HepG2 (cell line): ENCODE results near the gene RTCA. TPM values are rescaled to one million over a fixed set of nuclear protein-coding genes. Genes with fewer than 3 reads are reported as not detected.

Experiments
- ATAC-seq: fragments of 200-7000 bp; cut with Tn5 transposase; 3 replicates; pipeline ENCODE4 v1.9.1; 2020; ENCODE audit warnings: mild to moderate bottlenecking, moderate library complexity
- BruUV-seq: library from RNA; stranded (reverse); fragments of 400-500 nt; replicated peaks from 2 replicates; lab custom pipeline; 2021; lab: Mats Ljungman, UMichigan
- CTCF ChIA-PET: fragments of 300-600 bp; formaldehyde crosslinking; extraction: SDS; loops from one replicate; lab custom pipeline; 2021; ENCODE audit warnings: low total read pairs, inconsistent platforms, low intra/inter-chr PET ratio; lab: Yijun Ruan, JAX
- POLR2A ChIA-PET: fragments of 350-600 bp; sonication (Branson Sonifier 250); formaldehyde crosslinking; loops from one replicate; lab custom pipeline; 2020; ENCODE audit warnings: antibody characterized with exemption, inconsistent platforms; lab: Yijun Ruan, JAX
- DNase-seq: peaks from one replicate; pipeline ENCODE4 v3.0.0-alpha.2; 2015; ENCODE audit warnings: low spot score
- FAIRE-seq: peaks from 3 replicates; lab custom pipeline; 2011; peaks lifted over from hg19 to GRCh38; lab: Jason Lieb, UNC
- H2AFZ ChIP-seq: one replicate; pipeline ENCODE4 v1.6.1; 2011; ENCODE audit warnings: low read length, inconsistent platforms
- H3K27ac ChIP-seq: fragments of 300-600 bp; 3 replicates; pipeline ENCODE4 v1.8.0; 2011; ENCODE audit warnings: mixed run types, mild to moderate bottlenecking, mixed read lengths, low read length, inconsistent platforms; ENCODE audit not compliant: insufficient read depth; ENCODE audit errors: extremely low read length
- H3K27me3 ChIP-seq, 2 experiments: fragments of 200-600 bp in 1 of 2; 2 replicates in 1 of 2; 3 replicates in 1 of 2; pipeline versions ENCODE4 v1.6.0 to v1.8.0; 2011; ENCODE audit warnings: low read length in 2 of 2, mild to moderate bottlenecking in 2 of 2, moderate library complexity in 2 of 2, inconsistent platforms in 1 of 2; ENCODE audit not compliant: insufficient read depth in 2 of 2, control insufficient read depth in 1 of 2
- H3K36me3 ChIP-seq, 2 experiments: fragments of 200-600 bp in 1 of 2; replicated peaks in 1 of 2; 2 replicates in 1 of 2; 3 replicates in 1 of 2; pipeline versions ENCODE4 v1.5.1 to v1.8.0; 2011; ENCODE audit warnings: low read length in 2 of 2, inconsistent platforms in 1 of 2; ENCODE audit not compliant: insufficient read depth in 2 of 2, control insufficient read depth in 1 of 2
- H3K4me1 ChIP-seq: 2 replicates; pipeline ENCODE4 v1.5.1; 2012; ENCODE audit warnings: low read length, inconsistent platforms; ENCODE audit not compliant: insufficient read depth
- H3K4me2 ChIP-seq: 2 replicates; pipeline ENCODE4 v1.6.0; 2011; ENCODE audit warnings: low read depth, low read length, inconsistent platforms
- H3K4me3 ChIP-seq, 3 experiments: fragments of 200-600 bp in 1 of 3; sonication (generic), shearing (Covaris generic) in 1 of 3; replicated peaks in 1 of 3; 2 replicates each; pipeline ENCODE4 v1.5.1; 2011 to 2016; ENCODE audit warnings: low read length in 3 of 3, inconsistent platforms in 2 of 3, low read depth in 2 of 3, mild to moderate bottlenecking in 2 of 3, control low read depth in 1 of 3, mixed read lengths in 1 of 3; ENCODE audit not compliant: insufficient read depth in 1 of 3
- H3K79me2 ChIP-seq: one replicate; pipeline ENCODE4 v1.6.1; 2011; ENCODE audit warnings: low read length, inconsistent platforms; ENCODE audit not compliant: insufficient read depth
- H3K9ac ChIP-seq: 2 replicates; pipeline ENCODE4 v1.6.0; 2011; ENCODE audit warnings: mild to moderate bottlenecking, low read depth, low read length, inconsistent platforms; ENCODE audit not compliant: insufficient read depth
- H3K9me3 ChIP-seq: 2 replicates; pipeline ENCODE4 v1.5.1; 2012; ENCODE audit warnings: mild to moderate bottlenecking, low read length
- H4K20me1 ChIP-seq: 2 replicates; pipeline ENCODE4 v1.6.0; 2011; ENCODE audit warnings: inconsistent platforms, mild to moderate bottlenecking, low read length, moderate library complexity; ENCODE audit not compliant: insufficient read depth
- CBFB ChIP-seq: sonication (generic); formaldehyde crosslinking; IDR thresholded peaks from 2 replicates; pipeline ENCODE4 v1.4.0; 2020; ENCODE audit warnings: missing genetic modification reagents
- GATAD2A ChIP-seq: IDR thresholded peaks from 2 replicates; pipeline ENCODE4 v1.6.1; 2016
- TBX2 ChIP-seq: sonication (generic); formaldehyde crosslinking; IDR thresholded peaks from 2 replicates; pipeline ENCODE4 v1.5.0; 2020; ENCODE audit warnings: missing genetic modification reagents, mild to moderate bottlenecking, borderline replicate concordance
- WIZ ChIP-seq: sonication (generic); formaldehyde crosslinking; IDR thresholded peaks from 2 replicates; pipeline ENCODE4 v1.5.1; 2020; ENCODE audit warnings: mild to moderate bottlenecking, missing genetic modification reagents
- ZBTB38 ChIP-seq: sonication (generic); formaldehyde crosslinking; IDR thresholded peaks from 2 replicates; pipeline ENCODE4 v1.5.1; 2020; ENCODE audit warnings: mild to moderate bottlenecking, missing genetic modification reagents
- ZNF232 ChIP-seq: sonication (generic); formaldehyde crosslinking; IDR thresholded peaks from 2 replicates; pipeline ENCODE4 v1.4.0; 2020; ENCODE audit warnings: missing genetic modification reagents, borderline replicate concordance
- ZNF790 ChIP-seq: sonication (generic); formaldehyde crosslinking; IDR thresholded peaks from 2 replicates; pipeline ENCODE4 v1.8.0; 2022; ENCODE audit warnings: missing genetic modification reagents, mild to moderate bottlenecking, borderline replicate concordance
- ZSCAN9 ChIP-seq: IDR thresholded peaks from 2 replicates; pipeline ENCODE4 v1.6.1; 2016; ENCODE audit warnings: borderline replicate concordance
- WGBS: methylation state at CpG from one replicate; pipeline ENCODE4 v1.1.6; 2017; ENCODE audit warnings: low lambda C conversion rate; 5-methylcytosine and 5-hydroxymethylcytosine counted together
- in situ Hi-C: cut with HindIII; loops from 2 replicates; pipeline ENCODE4 v1.10.0; 2017; ENCODE audit warnings: low pct_unique_long_range_greater_than_20kb; ENCODE audit not compliant: extremely low pct_ligation_motif_present
- intact Hi-C: fragments of 100-400 bp; cut with micrococcal nuclease; formaldehyde crosslinking; loops from one replicate; pipeline ENCODE4 v1.10.0; 2022; ENCODE audit not compliant: unreplicated experiment
- polyA plus RNA-seq, 8 experiments: library from polyadenylated mRNA; depleted of rRNA in 3 of 8; stranded (reverse) in 7 of 8; unstranded in 1 of 8; fragments of >200 nt; fragmentation: Illumina TruSeq in 4 of 8; extraction: Trizol in 4 of 8; gene quantifications; 2 replicates each; pipeline versions ENCODE4 v1.2.1 to v1.2.3, GENCODE V29; 2011 to 2016; ENCODE audit warnings: low read depth in 4 of 8, missing spikeins in 1 of 8, mixed read lengths in 1 of 8; ENCODE audit not compliant: insufficient read depth in 1 of 8
- total RNA-seq, 5 experiments: library from RNA; depleted of rRNA; stranded (reverse); fragments of >200 nt; fragmentation: Illumina TruSeq; extraction: Trizol; gene quantifications; 2 replicates each; pipeline ENCODE4 v1.2.3, GENCODE V29; 2016; ENCODE audit warnings: low read depth in 1 of 5

RTCA gene
- total and polyA plus RNA-seq, 2 of the 13 experiments (the other 11 are each of a cell fraction or from before 2014, with no cell fraction given), result 22.7 to 31.0 TPM

DNA sequence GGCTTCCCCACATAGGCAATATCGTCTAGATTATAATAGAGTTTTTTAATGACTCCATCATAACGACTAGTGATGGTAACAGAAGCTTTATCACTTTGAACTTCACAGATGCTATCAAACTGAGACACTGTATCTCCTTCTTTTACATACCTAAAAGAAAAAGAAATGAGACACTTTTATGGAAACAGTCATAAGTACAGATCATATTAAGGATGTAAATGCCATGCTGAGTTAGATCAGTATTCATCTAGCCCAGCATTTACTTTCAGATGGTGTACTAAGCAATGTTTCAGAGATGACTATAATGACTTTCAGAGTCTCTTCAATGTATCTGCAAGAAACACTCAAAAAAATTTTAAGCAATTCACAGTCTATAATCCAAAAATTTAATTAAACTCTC is 35.3 kb upstream of the RTCA start:
- no peak for FAIRE-seq
- DNase-seq, result no peak

DNA sequence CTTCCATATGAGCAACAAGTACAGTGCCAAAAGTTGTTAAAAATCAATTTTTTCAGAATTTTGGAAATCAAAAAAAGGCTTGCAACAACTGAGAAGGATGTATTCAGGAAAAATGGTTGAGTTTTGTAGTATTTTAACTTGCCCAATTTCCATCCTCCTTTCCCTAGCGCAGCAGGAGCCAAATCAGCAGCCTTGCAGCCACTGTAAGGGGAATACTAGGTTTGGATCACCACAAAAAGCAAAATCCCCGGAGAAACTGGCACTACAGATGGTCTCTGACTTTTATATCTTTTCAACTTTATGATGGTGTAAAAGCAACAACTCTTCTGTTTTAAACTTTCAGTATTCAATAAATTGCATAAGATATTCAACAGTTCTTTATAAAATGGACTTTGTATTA is 34.3 kb upstream of the RTCA start:
- intact Hi-C loops, result no loop called here
- peaks cover 6 to 40% of the 10 kb centered on the region in 2 experiments; a peak in 4 of 5 replicates for H3K36me3 ChIP-seq
- TF ChIP-seq CBFB (CRISPR knock-in tag) (no peak), GATAD2A (CRISPR knock-in tag) (no peak), ZNF232 (CRISPR knock-in tag) (no peak)
- ChIA-PET POLR2A (no interaction called here), CTCF (no interaction called here)
- DNase-seq (no peak), FAIRE-seq (no peak), ATAC-seq (no peak)
- H3K9ac ChIP-seq, result no peak overlapping the region
- H3K4me3 ChIP-seq, result no peak overlapping the region
- H3K27me3 ChIP-seq, result peaks cover 0 to 1% of the 10 kb centered on the region in 2 experiments; a peak in 1 of 5 replicates
- H3K4me1 ChIP-seq, result no peaks in the 10 kb centered on the region
- no peaks in the 10 kb centered on the region for H3K79me2 ChIP-seq
- no peak overlapping the region for H2AFZ ChIP-seq
- no peaks in the 10 kb centered on the region for H4K20me1 ChIP-seq
- 94% methylated on average over 2 of the region's 2 CpGs for WGBS
- BruUV-seq, result no TSS peak
- no peak overlapping the region for H3K27ac ChIP-seq
- H3K4me2 ChIP-seq, result no peak overlapping the region
- in situ Hi-C loops, result no loop called here
- H3K9me3 ChIP-seq, result no peaks in the 10 kb centered on the region

More for the DNA sequence above, 35.3 kb upstream of the RTCA start:
- in situ Hi-C loops (no loop called here), intact Hi-C loops (no loop called here)
- ATAC-seq, result no peak
- Histone ChIP-seq H3K9me3 (no peaks in the 10 kb centered on the region), H3K4me2 (no peak overlapping the region), H3K4me3 (no peak overlapping the region), H4K20me1 (no peaks in the 10 kb centered on the region), H3K27ac (no peak overlapping the region), H3K4me1 (no peaks in the 10 kb centered on the region), H3K9ac (no peak overlapping the region), H2AFZ (no peak overlapping the region), H3K27me3 (no peaks in the 10 kb centered on the region), H3K36me3 (peaks cover 6 to 40% of the 10 kb centered on the region in 2 experiments; a peak in 4 of 5 replicates), H3K79me2 (no peaks in the 10 kb centered on the region)
- TF ChIP-seq TBX2 (CRISPR knock-in tag) (no peak), ZNF790 (no peak), ZSCAN9 (no peak), WIZ (CRISPR knock-in tag) (no peak), ZBTB38 (CRISPR knock-in tag) (no peak)
- BruUV-seq, result no TSS peak
- CTCF ChIA-PET, result no interaction called here
- WGBS, result 93% methylated on average over 2 of the region's 2 CpGs
- POLR2A ChIA-PET, result no interaction called here
